Activated gamma-delta T cell treated with anti-CD3 and anti-CD28 coated beads, Interleukin-2, amount 50 U/mL, for 16 hours (primary cell): Measurements from ENCODE around the gene CCDC85A.

Experiments
- DNase-seq: peaks from one replicate; pipeline ENCODE4 v3.0.0-alpha.2; 2020; ENCODE audit warnings: low read depth

Gene CCDC85A

GRCh38 chr2:56309626-56310170 lies 125.9 kb downstream of the CCDC85A start:
- DNase-seq = no peak

GRCh38 chr2:56313500-56313921 lies 129.7 kb downstream of the CCDC85A start:
- no peak for DNase-seq

GRCh38 chr2:56314371-56314770 lies 130.6 kb downstream of the CCDC85A start:
- DNase-seq = no peak

- no peak for DNase-seq
These were observed 131.0 kb downstream of the CCDC85A start for GRCh38 chr2:56314796-56315195.

- no peak for DNase-seq
These were observed 131.6 kb downstream of the CCDC85A start for GRCh38 chr2:56315376-56315775.

GRCh38 chr2:56316011-56316410 lies 132.2 kb downstream of the CCDC85A start:
- no peak for DNase-seq

- DNase-seq = no peak
These were observed 134.4 kb downstream of the CCDC85A start for GRCh38 chr2:56318147-56318546.

GRCh38 chr2:56325661-56326345 lies 142.0 kb downstream of the CCDC85A start:
- DNase-seq = no peak

GRCh38 chr2:56326346-56326741 lies 142.6 kb downstream of the CCDC85A start:
- DNase-seq = no peak

GRCh38 chr2:56331810-56332209 lies 148.0 kb downstream of the CCDC85A start:
- DNase-seq = no peak

- no peak for DNase-seq
These were observed 150.2 kb downstream of the CCDC85A start for GRCh38 chr2:56333812-56334485.

GRCh38 chr2:56334622-56335021 lies 150.8 kb downstream of the CCDC85A start:
- no peak for DNase-seq

- no peak for DNase-seq
These were observed 151.3 kb downstream of the CCDC85A start for GRCh38 chr2:56335101-56335500.

GRCh38 chr2:56337342-56337741 lies 153.6 kb downstream of the CCDC85A start:
- DNase-seq = no peak

GRCh38 chr2:56338232-56338631 lies 154.4 kb downstream of the CCDC85A start:
- DNase-seq = no peak

- DNase-seq = no peak
These were observed 161.0 kb downstream of the CCDC85A start for GRCh38 chr2:56344771-56345170.

GRCh38 chr2:56347881-56348280 lies 164.1 kb downstream of the CCDC85A start:
- no peak for DNase-seq

GRCh38 chr2:56348392-56349210 lies 164.8 kb downstream of the CCDC85A start:
- no peak for DNase-seq

GRCh38 chr2:56357655-56358295 lies 174.0 kb downstream of the CCDC85A start:
- no peak for DNase-seq

GRCh38 chr2:56361844-56362243 lies 178.1 kb downstream of the CCDC85A start:
- no peak for DNase-seq

- DNase-seq = no peak
These were observed 181.1 kb downstream of the CCDC85A start for GRCh38 chr2:56364902-56365301.

- no peak for DNase-seq
These were observed 185.5 kb downstream of the CCDC85A start for GRCh38 chr2:56369316-56369715.
